LNCAP (cell line): ENCODE measurements around the gene PLA2G2D.

Experiments used
- CTCF ChIP-seq: fragments of 450-650 bp; IDR thresholded peaks from 2 replicates; pipeline ENCODE4 v1.5.1; 2017; ENCODE audit warnings: mild to moderate bottlenecking

PLA2G2D gene

GRCh38 chr1:20119347-20119746, at the start of gene PLA2G2D:
PLA2G2D (minus strand) TSS chr1:20119536; CDS start chr1:20119498, 38 bp downstream.
- no peak for TF ChIP-seq CTCF

GRCh38 chr1:20168564-20169491, 49.5 kb upstream of the PLA2G2D start:
- TF ChIP-seq CTCF: no peak

- no peak for TF ChIP-seq CTCF
These were observed 47.8 kb upstream of the PLA2G2D start for GRCh38 chr1:20167126-20167525.

GRCh38 chr1:20166051-20166450, 46.7 kb upstream of the PLA2G2D start:
- no peak for TF ChIP-seq CTCF

- TF ChIP-seq CTCF: peak; percentile 27; the same call in 1 of the 2 replicates
These were observed 46.2 kb upstream of the PLA2G2D start for GRCh38 chr1:20165522-20165951.

- TF ChIP-seq CTCF: no peak
These were observed 45.4 kb upstream of the PLA2G2D start for GRCh38 chr1:20164694-20165202.

- TF ChIP-seq CTCF: no peak
These were observed 40.7 kb upstream of the PLA2G2D start for GRCh38 chr1:20160034-20160433.
